Stimulated activated CD8-positive, alpha-beta memory T cell treated with anti-CD3 and anti-CD28 coated beads, Interleukin-4, amount 100 ng/mL, for 1 hour (primary cell): ENCODE results near the gene HIPK4.
"Not testable (repeated sequence)": the region's sequence is repeated elsewhere in the genome, so short reads cannot be mapped to it uniquely, and the experiment has no call there.

Experiments
- DNase-seq, 2 donors: peaks; one replicate each; pipeline ENCODE4 v3.0.0-alpha.2; 2020; ENCODE audit warnings: low read depth in 2 of 2, low spot score in 1 of 2

HIPK4 gene

DNA sequence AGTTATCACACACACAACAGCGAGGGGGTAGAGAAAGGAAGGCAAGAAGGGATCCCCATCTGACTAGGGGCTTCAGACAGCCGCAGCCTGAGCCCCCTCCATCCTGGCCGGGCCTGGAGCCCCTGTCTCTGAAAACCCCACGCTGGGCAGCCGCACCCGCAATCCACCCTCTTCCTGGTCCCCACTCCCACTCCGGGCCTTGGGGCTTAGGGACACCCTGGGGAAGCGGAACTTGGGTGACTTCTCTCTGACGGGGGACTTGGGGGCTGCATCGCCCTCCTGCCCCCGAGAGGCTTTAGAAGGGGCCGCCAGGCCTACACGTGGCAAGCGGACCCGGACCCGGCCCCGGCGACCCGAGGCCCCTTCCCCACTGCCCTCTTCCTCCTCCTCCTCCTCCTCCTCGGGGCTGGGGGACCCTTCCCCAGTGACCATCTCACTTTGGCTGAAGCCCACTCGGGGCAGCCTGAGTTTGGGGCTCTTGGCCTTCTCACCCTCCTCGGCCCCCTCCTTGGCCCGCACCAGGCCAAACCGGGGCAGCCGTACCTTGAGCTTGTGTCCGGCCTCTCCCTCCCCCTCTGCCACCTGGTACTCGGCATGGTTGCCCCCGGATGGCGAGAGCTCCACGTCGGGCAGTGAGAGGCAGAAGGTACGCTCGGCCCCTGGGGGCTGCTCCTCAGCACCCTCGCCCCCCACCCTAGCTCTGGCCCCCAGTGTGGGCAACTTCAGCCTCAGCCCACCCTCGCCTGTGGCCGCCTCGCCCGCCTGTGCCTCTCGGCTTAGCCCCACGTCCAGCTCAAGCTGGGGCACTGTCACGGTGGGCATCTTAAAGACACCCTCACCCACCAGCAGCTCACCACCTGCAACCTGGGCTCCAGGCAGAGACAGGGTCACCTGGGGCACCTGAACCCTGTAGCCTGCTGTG, 4.2 kb upstream of the HIPK4 start:
- no peak for DNase-seq

DNA sequence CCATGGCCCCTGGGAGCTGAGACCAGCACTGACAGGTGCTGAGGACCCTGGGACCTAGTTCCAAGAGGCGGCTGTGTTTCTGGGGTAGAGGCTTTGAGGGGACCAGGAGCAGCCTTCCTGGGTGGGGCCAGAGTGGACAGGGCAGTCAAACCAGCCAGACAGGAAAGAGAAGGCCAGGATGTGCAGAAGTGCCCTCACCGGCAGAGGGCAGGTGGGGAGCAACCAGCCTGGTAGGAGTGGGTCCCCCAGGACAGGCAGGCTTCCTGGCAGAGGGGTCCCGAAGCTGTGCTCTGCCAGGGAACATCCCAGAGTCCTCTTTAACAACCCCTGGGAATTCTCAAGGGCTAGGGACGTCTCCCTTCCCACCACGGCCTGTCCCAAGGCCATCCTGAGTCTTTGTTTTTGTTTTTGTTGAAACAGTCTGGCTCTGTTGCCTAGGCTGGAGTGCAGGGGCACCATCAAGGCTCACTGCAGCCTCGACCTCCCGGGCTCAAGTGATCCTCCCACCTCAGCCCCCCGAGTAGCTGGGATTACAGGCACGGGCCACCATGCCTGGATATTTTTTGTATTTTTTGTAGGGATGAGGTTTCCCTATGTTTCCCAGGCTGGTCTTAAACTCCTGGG, 3.0 kb upstream of the HIPK4 start:
- no peak for DNase-seq

DNA sequence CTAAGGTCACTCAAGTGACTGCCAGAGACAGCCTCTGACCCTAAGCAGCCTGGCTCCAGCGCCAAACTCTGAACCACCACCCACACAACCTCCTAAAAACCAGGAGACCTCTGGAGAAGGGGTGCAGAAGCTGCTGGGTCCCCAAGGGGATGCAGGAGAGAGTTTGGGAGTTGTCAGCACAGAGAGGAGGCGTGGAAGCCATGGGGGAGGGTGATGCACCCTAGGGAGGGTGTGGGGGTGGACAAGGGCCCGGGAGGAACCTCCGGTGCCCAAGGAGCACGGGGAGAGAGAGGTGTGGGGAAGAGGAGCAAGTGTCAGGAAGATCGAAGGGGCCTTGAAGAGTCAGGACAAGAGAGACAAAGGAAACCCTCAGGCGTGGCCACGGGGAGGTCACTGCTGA, 2.1 kb upstream of the HIPK4 start:
- no peak for DNase-seq

DNA sequence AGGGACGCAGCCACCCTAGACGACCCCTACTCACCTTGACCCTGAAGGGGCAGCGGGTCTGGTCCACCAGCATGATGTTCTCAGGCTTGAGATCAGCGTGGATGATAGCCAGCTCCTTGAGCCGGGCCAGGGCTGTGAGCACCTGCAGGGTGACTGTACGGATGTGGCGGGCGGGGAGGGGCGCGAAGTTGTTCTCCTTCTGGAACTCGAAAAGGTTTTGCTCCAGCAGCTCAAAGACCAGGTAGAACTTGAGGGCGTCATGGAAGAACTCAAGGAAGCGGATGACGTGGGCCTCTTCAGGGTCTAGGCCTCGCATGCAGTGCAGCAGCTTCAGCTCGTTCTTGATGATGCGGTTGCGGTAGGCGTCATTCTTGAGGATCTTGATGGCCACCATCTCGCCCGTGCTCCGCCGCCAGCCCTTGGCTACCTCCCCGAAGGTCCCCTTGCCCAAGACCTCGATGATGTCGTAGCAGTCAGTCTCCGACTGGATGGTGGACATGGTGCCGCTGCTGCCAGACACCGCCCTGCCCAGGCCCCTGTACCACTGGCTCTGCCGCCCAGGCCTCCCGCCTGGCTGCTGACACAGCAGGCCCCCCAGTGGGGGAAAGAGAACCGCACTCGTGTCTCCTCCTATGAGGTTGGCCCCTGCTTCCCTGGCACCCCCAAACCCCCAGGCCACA, 437 bp downstream of the HIPK4 start:
- no peak for DNase-seq

DNA sequence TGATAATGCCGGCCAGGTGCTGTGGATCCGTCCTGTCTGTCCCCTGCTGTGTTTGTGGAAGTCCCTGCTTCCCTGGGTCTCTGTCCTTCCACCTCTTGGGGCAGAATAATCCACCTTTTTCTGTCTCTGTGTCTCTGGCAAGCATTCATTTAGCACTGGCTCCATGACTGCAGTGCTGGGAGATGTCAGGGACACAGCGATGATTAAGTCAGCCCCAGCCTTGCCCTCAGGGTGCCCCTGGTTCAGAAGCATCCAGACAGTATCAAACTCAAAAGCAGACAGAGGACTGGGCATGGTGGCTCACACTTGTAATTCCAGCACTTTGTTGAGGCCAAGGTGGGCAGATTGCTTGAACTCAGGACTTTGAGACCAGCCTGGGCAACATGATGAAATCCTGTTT, 1.5 kb downstream of the HIPK4 start:
- no peak for DNase-seq

DNA sequence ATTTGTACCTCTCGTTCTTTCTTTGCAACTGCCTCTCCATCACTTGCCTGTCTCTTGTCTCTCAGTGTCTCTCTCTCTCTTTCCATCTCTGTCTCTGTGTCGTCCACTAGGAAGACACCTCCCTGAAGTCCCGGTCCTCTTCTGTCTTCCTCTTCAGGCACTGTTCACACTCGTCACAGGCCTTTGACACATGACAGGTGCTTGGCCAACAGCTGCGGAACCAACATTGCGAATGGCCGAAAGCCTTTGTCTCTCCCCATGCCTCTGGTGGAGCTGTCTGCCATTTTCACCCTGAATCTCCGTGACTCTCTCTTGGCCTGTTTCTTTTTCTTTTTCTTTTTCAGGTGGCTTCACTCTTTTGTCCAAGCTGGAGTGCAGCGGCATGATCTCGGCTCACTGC, 2.8 kb downstream of the HIPK4 start:
- DNase-seq: no peak

DNA sequence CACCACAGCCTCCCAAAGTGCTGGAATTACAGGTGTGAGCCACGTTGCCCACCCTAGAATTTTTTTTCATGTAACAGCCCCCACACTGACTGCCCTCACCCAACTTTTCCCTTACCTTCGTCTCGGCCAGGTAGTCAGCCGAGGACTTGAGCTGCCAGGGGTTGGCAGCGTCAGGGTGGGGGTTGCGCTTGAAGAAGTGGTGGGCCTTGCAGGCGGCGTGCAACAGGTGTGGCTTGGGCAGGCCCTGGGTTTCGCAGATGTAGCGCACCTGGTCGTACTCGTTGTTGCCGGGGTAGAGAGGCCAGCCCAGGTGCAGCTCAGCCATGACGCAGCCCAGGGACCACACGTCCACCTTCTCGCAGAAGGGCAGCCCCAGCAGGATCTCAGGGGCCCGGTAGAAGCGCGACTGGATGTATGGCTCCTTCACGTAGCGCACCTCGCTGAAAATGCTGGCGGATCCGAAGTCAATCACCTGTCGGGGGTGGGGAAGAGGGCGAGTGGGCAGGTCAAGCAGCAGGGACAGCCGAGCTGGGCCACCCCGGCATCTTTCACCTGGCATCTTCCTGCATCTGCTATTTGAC, 6.2 kb downstream of the HIPK4 start:
- DNase-seq: no peak

DNA sequence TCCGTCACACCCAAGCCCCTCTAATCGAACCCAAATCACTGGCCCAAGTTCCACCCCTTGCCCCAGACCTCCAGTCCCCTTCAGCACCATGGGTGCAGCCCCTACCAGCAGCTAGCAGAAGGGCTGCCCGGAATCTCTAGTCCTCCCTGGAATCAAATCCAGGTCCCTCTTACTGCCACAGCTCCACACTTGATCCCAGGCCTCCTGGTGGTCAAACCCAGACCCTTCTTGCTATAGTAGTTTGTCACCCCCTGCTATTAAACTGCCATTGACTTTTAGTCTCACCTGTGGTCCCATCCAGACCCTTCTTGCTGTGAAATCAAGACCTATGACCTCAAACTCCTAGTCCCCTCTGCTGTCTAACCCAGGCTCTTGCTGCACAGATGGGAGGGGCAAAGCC, 8.7 kb downstream of the HIPK4 start:
- DNase-seq: no peak

DNA sequence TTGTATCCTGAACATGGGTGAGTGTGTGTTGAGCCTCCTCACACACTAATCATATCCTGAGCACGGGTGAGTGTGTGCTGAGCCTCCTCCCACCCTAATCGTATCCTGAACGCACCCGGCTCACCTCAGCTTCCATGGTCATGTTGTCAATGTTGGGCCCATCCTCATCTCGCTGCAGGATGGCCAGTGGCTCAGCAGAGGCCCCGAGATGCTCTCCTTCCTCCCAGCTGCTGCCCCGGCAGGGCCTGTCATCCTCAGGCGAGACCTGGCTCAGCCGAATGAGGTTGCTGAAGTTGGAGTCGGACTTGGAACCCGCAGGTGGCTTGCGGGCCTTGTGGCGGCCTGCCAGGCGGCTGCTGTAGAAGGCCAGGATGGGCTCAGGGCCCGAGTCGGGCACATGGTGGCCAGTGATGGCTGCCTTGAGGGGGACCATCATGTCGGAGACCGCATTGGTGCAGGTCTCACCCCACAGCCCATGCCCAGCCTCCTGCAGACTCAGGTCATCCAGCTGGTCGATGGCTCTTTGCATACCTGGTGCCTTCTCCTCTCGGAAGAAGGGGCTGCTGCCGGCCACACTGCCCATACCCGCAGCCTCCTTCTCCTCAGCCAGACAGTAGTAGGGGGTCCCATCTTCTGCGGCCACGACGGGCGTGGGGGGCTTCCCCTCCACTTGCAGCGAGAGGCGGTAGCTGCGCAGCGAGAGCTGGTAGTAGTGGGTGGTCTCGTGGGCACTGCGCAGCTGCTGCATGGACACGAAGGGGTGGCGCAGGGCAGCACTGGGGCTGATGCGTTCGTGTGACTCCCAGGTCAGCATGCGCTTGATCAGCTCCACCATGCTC, 9.6 kb downstream of the HIPK4 start:
- no peak for DNase-seq

DNA sequence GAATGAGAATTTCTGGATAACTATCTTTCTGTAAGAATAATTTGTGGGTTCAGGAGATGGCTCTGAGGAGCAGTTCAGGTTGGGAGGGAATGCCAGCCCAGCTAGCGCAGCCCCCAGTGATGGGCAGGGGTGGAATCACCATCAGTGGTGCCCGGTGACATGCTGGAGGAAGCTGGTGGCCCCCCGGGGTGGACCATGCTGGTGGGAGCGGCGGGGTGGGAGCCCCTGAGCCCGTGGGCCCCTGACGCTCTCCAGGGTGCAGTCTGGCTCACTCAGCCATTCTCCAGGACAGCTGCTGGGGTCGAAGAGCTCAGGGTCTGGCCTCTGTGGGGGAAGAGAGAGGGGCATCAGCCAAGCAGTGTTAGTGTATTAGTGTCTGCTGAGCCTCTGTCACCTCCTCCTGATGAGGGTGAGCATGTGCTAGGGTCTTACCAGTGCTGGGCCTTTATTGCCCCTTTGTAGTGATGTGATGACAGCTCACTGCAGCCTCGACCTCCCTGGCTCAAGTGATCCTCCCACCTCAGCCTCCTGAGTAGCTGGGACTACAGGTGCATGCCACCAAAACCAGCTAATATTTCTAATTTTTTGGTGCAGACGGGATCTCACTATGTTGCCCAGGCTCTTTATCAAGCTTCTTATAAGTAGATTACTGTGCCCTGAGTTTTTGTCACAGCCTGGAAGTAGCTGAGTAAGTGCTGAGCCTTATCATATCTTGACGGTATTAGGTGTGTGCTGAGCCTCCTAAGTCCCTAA, 10.4 kb downstream of the HIPK4 start:
- no peak for DNase-seq

DNA sequence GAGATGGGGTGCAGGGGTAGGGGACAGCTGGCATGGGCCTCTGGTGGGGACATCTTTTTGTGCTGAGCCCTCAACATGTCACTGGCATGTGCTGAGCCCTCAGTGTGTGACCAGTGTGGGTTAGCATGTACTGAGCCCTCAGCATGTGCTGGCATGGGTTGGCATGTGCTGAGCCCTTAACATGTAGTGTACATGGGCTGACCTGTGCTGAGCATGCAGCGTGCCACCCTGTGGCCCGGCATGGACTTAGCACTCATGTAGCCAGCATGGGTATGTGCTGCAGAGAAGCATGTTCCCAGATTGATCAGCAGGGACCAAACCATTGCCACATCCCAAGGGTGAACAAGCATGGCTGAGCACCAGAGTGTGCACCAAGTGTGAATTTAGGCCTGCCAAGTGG, 11.5 kb downstream of the HIPK4 start:
- DNase-seq: no peak

DNA sequence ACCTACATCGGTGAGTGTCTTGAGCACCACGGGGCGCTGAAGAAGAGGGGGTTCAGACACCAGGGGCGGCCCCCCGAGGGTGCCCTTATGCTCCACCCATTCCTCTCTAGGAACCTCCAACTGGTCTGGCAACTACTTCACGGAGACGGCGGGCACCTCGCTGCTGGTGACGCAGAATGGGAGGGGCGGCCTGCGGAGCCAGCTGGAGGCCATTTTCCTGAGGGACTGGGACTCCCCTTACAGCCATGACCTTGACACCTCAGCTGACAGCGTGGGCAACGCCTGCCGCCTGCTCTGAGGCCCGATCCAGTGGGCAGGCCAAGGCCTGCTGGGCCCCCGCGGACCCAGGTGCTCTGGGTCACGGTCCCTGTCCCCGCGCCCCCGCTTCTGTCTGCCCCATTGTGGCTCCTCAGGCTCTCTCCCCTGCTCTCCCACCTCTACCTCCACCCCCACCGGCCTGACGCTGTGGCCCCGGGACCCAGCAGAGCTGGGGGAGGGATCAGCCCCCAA, 12.1 kb downstream of the HIPK4 start:
- DNase-seq: no peak

DNA sequence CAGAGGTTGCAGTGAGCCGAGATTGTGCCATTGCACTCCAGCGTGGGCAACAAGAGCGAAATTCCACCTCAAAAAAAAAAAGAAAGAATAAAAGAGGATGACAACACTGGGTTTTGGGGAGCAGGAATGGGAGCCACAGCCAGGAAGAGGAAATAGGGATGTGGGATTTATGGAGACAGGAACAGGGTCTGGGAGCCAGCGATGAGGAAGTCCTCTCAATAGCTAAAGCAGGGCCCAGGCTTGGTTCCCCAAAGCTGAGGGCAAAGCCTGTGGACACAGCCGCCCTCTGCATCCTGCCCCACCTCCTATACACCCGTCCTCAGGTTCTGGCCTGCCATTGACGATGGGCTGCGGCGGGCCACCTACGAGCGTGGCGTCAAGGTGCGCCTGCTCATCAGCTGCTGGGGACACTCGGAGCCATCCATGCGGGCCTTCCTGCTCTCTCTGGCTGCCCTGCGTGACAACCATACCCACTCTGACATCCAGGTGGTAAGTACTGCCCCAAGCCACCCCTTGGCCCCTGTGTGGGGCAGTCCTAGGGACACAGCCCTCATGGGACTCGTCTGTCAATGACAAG, 13.6 kb downstream of the HIPK4 start:
- no peak for DNase-seq

DNA sequence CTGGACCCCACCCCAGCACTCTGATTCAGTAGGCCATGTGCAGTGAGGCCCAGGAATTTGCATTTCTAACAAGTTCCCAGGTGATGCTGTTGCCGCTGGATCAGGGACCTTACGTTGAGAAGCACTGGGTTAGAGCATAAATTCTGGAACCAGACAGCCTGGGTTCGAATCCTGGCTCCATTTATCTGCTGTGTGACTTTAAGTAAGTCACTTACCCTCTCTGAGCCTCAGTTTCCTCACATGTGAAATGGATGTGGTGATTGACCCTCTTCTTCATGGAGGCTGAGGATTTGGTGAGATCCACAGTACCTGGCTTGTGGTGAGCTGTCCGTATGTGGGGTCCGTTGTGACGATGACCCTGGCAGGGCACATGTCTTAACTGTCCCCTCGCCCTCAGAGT, 15.9 kb downstream of the HIPK4 start:
- DNase-seq: no peak

DNA sequence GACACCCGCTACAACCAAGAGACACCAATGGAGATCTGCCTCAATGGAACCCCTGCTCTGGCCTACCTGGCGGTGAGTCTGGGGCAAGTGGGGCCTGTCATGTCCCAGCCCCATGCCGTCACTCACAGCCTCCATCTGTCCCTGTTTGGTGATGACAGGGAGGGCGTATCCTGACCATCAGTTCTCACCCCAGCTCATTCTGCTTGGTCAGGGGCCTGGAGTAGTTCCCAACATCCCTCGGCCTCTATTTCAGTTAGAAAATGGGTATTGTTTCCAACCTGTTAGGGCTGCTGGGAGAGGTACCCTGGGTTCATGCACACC, 18.2 kb downstream of the HIPK4 start:
- DNase-seq: no peak

DNA sequence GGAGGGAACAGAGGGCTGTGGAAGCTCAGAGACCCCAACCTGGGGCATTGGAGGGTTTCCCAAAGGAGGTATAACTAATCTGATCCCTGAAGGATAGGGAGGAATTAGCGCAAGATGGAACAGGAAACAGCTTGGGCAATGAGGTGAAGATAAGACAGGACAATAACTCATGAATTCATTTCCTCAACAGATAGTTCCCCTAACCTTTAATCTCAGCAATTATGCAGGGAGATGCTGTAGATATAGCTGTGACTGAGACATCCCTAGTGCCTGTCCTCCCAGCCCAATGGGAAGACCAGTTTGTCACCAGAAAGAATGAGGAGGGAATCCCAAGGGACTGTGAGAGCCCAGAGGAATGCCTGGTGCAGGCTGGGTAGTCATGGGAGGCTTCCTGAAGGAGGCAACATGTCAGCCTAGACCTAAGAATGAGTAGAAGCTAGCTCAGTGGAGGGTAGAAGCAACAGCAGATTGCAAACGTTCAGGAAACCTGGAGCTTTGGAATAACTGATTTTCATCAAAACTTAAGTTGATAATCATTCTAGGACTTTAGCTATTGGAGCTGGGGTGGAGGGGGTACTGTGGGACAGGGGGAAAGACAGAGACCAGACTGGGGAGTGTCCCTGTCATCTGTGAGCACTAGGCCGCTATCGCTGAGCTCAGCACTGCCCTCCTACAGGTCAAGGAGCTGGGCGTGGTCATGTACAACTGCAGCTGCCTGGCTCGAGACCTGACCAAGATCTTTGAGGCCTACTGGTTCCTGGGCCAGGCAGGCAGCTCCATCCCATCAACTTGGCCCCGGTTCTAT, 18.8 kb downstream of the HIPK4 start:
- DNase-seq: no peak

DNA sequence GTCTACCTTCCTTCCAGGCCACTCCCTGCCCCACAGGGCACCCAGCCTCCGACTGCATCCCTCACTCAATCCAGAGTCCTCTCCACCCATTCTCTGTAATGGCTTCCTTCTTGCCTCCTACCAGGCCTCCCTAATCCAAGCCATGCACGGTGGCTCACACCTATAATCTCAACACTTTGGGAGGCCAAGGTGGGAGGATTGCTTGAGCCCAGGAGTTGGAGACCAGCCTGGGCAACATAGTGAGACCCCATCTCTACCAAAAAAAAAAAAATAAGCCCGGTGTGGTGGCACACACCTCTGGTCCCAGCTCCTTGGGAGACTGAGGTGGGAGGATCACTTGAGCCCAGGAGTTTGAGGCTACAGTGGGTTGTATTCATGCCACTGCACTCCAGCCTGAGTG, 19.7 kb downstream of the HIPK4 start:
- DNase-seq: not testable (repeated sequence)

DNA sequence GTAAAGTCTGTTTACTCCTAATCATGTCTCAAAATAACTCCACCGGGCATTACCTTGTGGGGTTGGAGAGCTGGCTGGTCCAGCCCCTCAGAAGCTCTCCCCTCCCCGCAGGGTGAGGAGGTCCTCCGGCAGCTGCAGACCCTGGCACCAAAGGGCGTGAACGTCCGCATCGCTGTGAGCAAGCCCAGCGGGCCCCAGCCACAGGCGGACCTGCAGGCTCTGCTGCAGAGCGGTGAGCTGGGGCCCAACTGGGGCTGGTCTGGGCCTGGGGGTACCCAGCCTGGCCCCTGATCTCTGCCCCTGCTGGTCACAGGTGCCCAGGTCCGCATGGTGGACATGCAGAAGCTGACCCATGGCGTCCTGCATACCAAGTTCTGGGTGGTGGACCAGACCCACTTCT, 20.2 kb downstream of the HIPK4 start:
- DNase-seq: no peak
